ENCODE results near the gene SMCO1.

SMCO1 gene

GRCh38 chr3:196558476-196558875 is 43.3 kb upstream of the SMCO1 start:
- no peak for TF ChIP-seq ARNTL (CRISPR knock-in tag; IDR thresholded peaks at IDR 0.05; ENCODE audit: borderline replicate concordance, low read depth)
- TF ChIP-seq, protein P1, sequence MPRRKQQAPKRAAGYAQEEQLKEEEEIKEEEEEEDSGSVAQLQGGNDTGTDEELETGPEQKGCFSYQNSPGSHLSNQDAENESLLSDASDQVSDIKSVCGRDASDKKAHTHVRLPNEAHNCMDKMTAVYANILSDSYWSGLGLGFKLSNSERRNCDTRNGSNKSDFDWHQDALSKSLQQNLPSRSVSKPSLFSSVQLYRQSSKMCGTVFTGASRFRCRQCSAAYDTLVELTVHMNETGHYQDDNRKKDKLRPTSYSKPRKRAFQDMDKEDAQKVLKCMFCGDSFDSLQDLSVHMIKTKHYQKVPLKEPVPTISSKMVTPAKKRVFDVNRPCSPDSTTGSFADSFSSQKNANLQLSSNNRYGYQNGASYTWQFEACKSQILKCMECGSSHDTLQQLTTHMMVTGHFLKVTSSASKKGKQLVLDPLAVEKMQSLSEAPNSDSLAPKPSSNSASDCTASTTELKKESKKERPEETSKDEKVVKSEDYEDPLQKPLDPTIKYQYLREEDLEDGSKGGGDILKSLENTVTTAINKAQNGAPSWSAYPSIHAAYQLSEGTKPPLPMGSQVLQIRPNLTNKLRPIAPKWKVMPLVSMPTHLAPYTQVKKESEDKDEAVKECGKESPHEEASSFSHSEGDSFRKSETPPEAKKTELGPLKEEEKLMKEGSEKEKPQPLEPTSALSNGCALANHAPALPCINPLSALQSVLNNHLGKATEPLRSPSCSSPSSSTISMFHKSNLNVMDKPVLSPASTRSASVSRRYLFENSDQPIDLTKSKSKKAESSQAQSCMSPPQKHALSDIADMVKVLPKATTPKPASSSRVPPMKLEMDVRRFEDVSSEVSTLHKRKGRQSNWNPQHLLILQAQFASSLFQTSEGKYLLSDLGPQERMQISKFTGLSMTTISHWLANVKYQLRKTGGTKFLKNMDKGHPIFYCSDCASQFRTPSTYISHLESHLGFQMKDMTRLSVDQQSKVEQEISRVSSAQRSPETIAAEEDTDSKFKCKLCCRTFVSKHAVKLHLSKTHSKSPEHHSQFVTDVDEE (CRISPR knock-in tag; IDR thresholded peaks at IDR 0.05), result no peak
- TF ChIP-seq PPARA (CRISPR knock-in tag; IDR thresholded peaks at IDR 0.05; ENCODE audit: borderline replicate concordance), result no peak
- TF ChIP-seq SNAI2 (CRISPR knock-in tag; IDR thresholded peaks at IDR 0.05), result no peak
- TF ChIP-seq TOX (CRISPR knock-in tag; IDR thresholded peaks at IDR 0.05; ENCODE audit: borderline replicate concordance), result no peak
- TF ChIP-seq ZNF565 (CRISPR knock-in tag; conservative IDR thresholded peaks at IDR 0.05; ENCODE audit: low read depth), result no peak
- TF ChIP-seq OSR1 (CRISPR knock-in tag; IDR thresholded peaks at IDR 0.05), result no peak
- TF ChIP-seq RARB (CRISPR knock-in tag; IDR thresholded peaks at IDR 0.05), result no peak
- no peak for TF ChIP-seq ZNF8 (CRISPR knock-in tag; IDR thresholded peaks at IDR 0.05)
- TF ChIP-seq, protein P2, sequence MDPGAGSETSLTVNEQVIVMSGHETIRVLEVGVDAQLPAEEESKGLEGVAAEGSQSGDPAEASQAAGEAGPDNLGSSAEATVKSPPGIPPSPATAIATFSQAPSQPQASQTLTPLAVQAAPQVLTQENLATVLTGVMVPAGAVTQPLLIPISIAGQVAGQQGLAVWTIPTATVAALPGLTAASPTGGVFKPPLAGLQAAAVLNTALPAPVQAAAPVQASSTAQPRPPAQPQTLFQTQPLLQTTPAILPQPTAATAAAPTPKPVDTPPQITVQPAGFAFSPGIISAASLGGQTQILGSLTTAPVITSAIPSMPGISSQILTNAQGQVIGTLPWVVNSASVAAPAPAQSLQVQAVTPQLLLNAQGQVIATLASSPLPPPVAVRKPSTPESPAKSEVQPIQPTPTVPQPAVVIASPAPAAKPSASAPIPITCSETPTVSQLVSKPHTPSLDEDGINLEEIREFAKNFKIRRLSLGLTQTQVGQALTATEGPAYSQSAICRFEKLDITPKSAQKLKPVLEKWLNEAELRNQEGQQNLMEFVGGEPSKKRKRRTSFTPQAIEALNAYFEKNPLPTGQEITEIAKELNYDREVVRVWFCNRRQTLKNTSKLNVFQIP (CRISPR knock-in tag; IDR thresholded peaks at IDR 0.05; ENCODE audit: borderline replicate concordance, low read depth), result no peak
- TF ChIP-seq ZFP3 (CRISPR knock-in tag; IDR thresholded peaks at IDR 0.05), result no peak
- TF ChIP-seq, protein P3, sequence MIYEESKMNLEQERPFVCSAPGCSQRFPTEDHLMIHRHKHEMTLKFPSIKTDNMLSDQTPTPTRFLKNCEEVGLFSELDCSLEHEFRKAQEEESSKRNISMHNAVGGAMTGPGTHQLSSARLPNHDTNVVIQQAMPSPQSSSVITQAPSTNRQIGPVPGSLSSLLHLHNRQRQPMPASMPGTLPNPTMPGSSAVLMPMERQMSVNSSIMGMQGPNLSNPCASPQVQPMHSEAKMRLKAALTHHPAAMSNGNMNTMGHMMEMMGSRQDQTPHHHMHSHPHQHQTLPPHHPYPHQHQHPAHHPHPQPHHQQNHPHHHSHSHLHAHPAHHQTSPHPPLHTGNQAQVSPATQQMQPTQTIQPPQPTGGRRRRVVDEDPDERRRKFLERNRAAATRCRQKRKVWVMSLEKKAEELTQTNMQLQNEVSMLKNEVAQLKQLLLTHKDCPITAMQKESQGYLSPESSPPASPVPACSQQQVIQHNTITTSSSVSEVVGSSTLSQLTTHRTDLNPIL (CRISPR knock-in tag; IDR thresholded peaks at IDR 0.05; ENCODE audit: low read depth), result no peak
- TF ChIP-seq ISL1 (CRISPR knock-in tag; IDR thresholded peaks at IDR 0.05), result no peak
- TF ChIP-seq ZFP30 (CRISPR knock-in tag; IDR thresholded peaks at IDR 0.05), result no peak
- TF ChIP-seq, protein P4, sequence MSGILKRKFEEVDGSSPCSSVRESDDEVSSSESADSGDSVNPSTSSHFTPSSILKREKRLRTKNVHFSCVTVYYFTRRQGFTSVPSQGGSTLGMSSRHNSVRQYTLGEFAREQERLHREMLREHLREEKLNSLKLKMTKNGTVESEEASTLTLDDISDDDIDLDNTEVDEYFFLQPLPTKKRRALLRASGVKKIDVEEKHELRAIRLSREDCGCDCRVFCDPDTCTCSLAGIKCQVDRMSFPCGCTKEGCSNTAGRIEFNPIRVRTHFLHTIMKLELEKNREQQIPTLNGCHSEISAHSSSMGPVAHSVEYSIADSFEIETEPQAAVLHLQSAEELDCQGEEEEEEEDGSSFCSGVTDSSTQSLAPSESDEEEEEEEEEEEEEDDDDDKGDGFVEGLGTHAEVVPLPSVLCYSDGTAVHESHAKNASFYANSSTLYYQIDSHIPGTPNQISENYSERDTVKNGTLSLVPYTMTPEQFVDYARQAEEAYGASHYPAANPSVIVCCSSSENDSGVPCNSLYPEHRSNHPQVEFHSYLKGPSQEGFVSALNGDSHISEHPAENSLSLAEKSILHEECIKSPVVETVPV (CRISPR knock-in tag; IDR thresholded peaks at IDR 0.05), result no peak
- TF ChIP-seq BACH2 (CRISPR knock-in tag; IDR thresholded peaks at IDR 0.05; ENCODE audit: borderline replicate concordance), result no peak
- no peak for TF ChIP-seq ZNF70 (CRISPR knock-in tag; IDR thresholded peaks at IDR 0.05)
- TF ChIP-seq GLIS3 (CRISPR knock-in tag; IDR thresholded peaks at IDR 0.05), result no peak
- TF ChIP-seq ESRRG (CRISPR knock-in tag; IDR thresholded peaks at IDR 0.05), result no peak
- no peak for ATAC-seq

- ATAC-seq, result no peak
- TF ChIP-seq ZNF8 (CRISPR knock-in tag; IDR thresholded peaks at IDR 0.05) (no peak), ISL1 (CRISPR knock-in tag; IDR thresholded peaks at IDR 0.05) (no peak)
- TF ChIP-seq, protein P3 (CRISPR knock-in tag; IDR thresholded peaks at IDR 0.05; ENCODE audit: low read depth), result no peak
These were observed 42.1 kb upstream of the SMCO1 start for GRCh38 chr3:196557236-196557635.

DNA sequence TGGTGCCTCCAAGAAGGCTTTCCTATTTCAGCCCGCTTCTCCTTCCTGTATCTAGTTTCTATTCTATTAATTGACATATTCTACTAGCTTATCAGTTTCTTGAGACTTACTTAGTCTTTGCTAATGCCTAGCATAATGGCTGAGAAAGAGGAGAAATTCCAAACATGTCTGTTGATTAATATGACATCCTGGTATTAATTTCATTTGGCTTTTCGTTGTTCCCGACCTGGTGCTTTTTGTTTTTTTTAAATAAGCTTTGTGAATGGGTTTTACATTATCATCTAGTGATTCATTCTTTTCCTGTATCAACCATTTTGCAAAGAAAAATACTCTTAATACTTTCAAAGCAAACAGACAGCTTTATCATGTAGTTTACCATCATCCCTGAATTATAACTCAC is 40.1 kb upstream of the SMCO1 start:
- no peak for ATAC-seq
- TF ChIP-seq ESRRG (CRISPR knock-in tag; IDR thresholded peaks at IDR 0.05) (no peak), ISL1 (CRISPR knock-in tag; IDR thresholded peaks at IDR 0.05) (peak; percentile 84)
- TF ChIP-seq, protein P1 (CRISPR knock-in tag; IDR thresholded peaks at IDR 0.05), result no peak

Measured in SK-N-SH treated with all-trans-retinoic acid at 6 μM for 48 hours (cell line).